HEK293 (cell line): ENCODE data around the gene KCNJ15.

Experiments
- CTCF ChIA-PET: fragments of 350-600 bp; formaldehyde crosslinking; extraction: SDS; loops from one replicate; lab custom pipeline; 2021; ENCODE audit warnings: antibody characterized with exemption; lab: Yijun Ruan, JAX
- POLR2A ChIA-PET: fragments of 300-600 bp; formaldehyde crosslinking; extraction: SDS; loops from one replicate; lab custom pipeline; 2020; ENCODE audit warnings: antibody characterized with exemption, inconsistent platforms; lab: Yijun Ruan, JAX
- H3K27ac ChIP-seq: fragments of 200-500 bp; sonication (Bioruptor generic); 2 replicates; pipeline ENCODE4 v1.5.1; 2014; ENCODE audit warnings: low read depth, low read length, control low read depth, inconsistent platforms; ENCODE audit errors: extremely low read depth
- H3K36me3 ChIP-seq, 2 experiments: fragments of 200-500 bp in 1 of 2; sonication (Bioruptor generic) in 1 of 2; 1 replicate in 1 of 2; 2 replicates in 1 of 2; pipeline ENCODE4 v1.5.1; 2014 to 2017; ENCODE audit warnings: inconsistent platforms in 2 of 2, low read length in 2 of 2; ENCODE audit not compliant: control insufficient read depth in 2 of 2, insufficient read depth in 1 of 2
- H3K4me1 ChIP-seq: fragments of 200-500 bp; sonication (Bioruptor generic); 2 replicates; pipeline ENCODE4 v1.5.1; 2014; ENCODE audit warnings: mild to moderate bottlenecking, low read length, inconsistent platforms; ENCODE audit not compliant: control insufficient read depth, insufficient read depth
- H3K4me3 ChIP-seq: 2 replicates; pipeline ENCODE4 v1.5.1; 2011; ENCODE audit warnings: low read depth, mild to moderate bottlenecking, control low read depth, low read length, moderate library complexity
- H3K9me3 ChIP-seq: fragments of 200-500 bp; sonication (Bioruptor generic); 2 replicates; pipeline ENCODE4 v1.5.1; 2014; ENCODE audit warnings: low read depth, low read length, inconsistent platforms; ENCODE audit not compliant: control insufficient read depth, insufficient read depth
- REPIN1 ChIP-seq: fragments of 450-650 bp; formaldehyde crosslinking; IDR thresholded peaks from 2 replicates; pipeline ENCODE4 v1.5.1; 2017; ENCODE audit warnings: missing biosample characterization, missing genetic modification characterization, low read depth
- SETDB1 ChIP-seq: IDR thresholded peaks from one replicate; pipeline ENCODE4 v1.6.1; 2017; ENCODE audit warnings: mild to moderate bottlenecking, low read length, moderate library complexity, mixed read lengths; ENCODE audit not compliant: insufficient read length
- SP7 ChIP-seq: fragments of 450-650 bp; formaldehyde crosslinking; IDR thresholded peaks from 2 replicates; pipeline ENCODE4 v1.5.1; 2016; ENCODE audit warnings: missing biosample characterization, missing genetic modification characterization
- YY1 ChIP-seq: fragments of 450-650 bp; formaldehyde crosslinking; IDR thresholded peaks from 2 replicates; pipeline ENCODE4 v1.5.1; 2018; ENCODE audit warnings: missing biosample characterization, missing genetic modification characterization
- ZFHX2 ChIP-seq: fragments of 450-650 bp; formaldehyde crosslinking; conservative IDR thresholded peaks from 2 replicates; pipeline ENCODE4 v1.5.1; 2016; ENCODE audit warnings: missing biosample characterization, missing genetic modification characterization
- ZNF174 ChIP-seq: fragments of 450-650 bp; formaldehyde crosslinking; IDR thresholded peaks from 2 replicates; pipeline ENCODE4 v1.5.0; 2017; ENCODE audit warnings: missing biosample characterization, mild to moderate bottlenecking, missing genetic modification characterization
- ZNF366 ChIP-seq: fragments of 450-650 bp; formaldehyde crosslinking; conservative IDR thresholded peaks from 2 replicates; pipeline ENCODE4 v1.5.1; 2016; ENCODE audit warnings: missing biosample characterization, missing genetic modification characterization
- ZNF416 ChIP-seq: fragments of 450-650 bp; formaldehyde crosslinking; IDR thresholded peaks from 2 replicates; pipeline ENCODE4 v1.5.1; 2016; ENCODE audit warnings: missing biosample characterization, missing genetic modification characterization
- ZNF48 ChIP-seq: fragments of 450-650 bp; formaldehyde crosslinking; IDR thresholded peaks from 2 replicates; pipeline ENCODE4 v1.5.1; 2016; ENCODE audit warnings: missing biosample characterization, missing genetic modification characterization
- ZNF510 ChIP-seq: fragments of 450-650 bp; formaldehyde crosslinking; IDR thresholded peaks from 2 replicates; pipeline ENCODE4 v1.5.1; 2018; ENCODE audit warnings: mild to moderate bottlenecking, missing genetic modification characterization, missing biosample characterization; ENCODE audit not compliant: insufficient replicate concordance
- ZNF521 ChIP-seq: fragments of 450-650 bp; formaldehyde crosslinking; IDR thresholded peaks from 2 replicates; pipeline ENCODE4 v1.5.1; 2017; ENCODE audit warnings: missing biosample characterization, mild to moderate bottlenecking, missing genetic modification characterization
- ZNF561 ChIP-seq: fragments of 450-650 bp; IDR thresholded peaks from 2 replicates; pipeline ENCODE4 v1.5.1; 2018; ENCODE audit warnings: missing biosample characterization, missing genetic modification characterization, borderline replicate concordance
- TF ChIP-seq, protein P1 (sequence below): fragments of 450-650 bp; formaldehyde crosslinking; IDR thresholded peaks from 2 replicates; pipeline ENCODE4 v1.5.1; 2016; ENCODE audit warnings: missing biosample characterization, missing genetic modification characterization, borderline replicate concordance
- TF ChIP-seq, protein P2 (sequence below): fragments of 450-650 bp; IDR thresholded peaks from 2 replicates; pipeline ENCODE4 v1.5.1; 2018; ENCODE audit warnings: missing biosample characterization, mild to moderate bottlenecking, missing genetic modification characterization
- TF ChIP-seq, protein P3 (sequence below): fragments of 450-650 bp; formaldehyde crosslinking; IDR thresholded peaks from 2 replicates; pipeline ENCODE4 v1.5.1; 2016; ENCODE audit warnings: missing biosample characterization, missing genetic modification characterization, borderline replicate concordance
- TF ChIP-seq, protein P4 (sequence below): fragments of 450-650 bp; formaldehyde crosslinking; IDR thresholded peaks from 2 replicates; pipeline ENCODE4 v1.5.1; 2016; ENCODE audit warnings: missing biosample characterization, missing genetic modification characterization
- TF ChIP-seq, protein P5 (sequence below): fragments of 450-650 bp; formaldehyde crosslinking; IDR thresholded peaks from 2 replicates; pipeline ENCODE4 v1.5.1; 2016; ENCODE audit warnings: missing biosample characterization, missing genetic modification characterization, borderline replicate concordance

KCNJ15 gene

DNA sequence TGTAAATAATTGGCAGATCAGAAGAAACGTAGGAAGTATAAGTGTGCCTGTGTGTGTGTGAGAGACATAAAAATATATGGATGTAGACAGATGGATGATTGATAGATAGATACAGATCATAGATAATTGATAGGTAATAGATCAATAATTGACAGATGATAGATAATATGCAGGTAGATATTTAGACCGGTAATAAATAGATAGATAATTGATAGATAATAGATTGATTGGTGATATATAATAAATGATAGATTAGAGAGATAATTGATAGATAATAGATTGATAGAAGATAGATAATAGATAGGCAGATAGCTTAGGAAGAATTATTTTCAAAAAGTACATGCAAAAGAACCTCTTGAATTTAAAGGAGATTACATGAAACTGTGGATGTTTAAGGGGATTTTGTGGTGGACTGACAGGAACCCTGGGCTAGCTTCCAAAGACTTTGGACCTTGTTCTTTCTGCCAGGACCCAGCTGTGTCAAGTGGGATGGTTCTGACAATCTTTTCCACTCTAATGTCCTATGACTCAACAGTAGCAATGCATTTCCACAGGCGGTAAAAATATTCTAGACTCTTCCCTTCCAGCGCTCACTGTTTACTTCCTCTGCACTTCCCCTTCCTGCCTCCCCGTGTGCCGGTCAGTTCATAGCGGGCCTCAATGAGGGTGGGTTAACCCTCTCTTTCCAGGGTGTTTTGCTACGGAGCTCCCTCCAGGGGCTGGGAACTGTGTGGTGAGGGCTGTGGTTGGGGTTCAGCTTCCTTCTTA lies 39.4 kb downstream of the KCNJ15 start (continued):
- TF ChIP-seq, protein P1, sequence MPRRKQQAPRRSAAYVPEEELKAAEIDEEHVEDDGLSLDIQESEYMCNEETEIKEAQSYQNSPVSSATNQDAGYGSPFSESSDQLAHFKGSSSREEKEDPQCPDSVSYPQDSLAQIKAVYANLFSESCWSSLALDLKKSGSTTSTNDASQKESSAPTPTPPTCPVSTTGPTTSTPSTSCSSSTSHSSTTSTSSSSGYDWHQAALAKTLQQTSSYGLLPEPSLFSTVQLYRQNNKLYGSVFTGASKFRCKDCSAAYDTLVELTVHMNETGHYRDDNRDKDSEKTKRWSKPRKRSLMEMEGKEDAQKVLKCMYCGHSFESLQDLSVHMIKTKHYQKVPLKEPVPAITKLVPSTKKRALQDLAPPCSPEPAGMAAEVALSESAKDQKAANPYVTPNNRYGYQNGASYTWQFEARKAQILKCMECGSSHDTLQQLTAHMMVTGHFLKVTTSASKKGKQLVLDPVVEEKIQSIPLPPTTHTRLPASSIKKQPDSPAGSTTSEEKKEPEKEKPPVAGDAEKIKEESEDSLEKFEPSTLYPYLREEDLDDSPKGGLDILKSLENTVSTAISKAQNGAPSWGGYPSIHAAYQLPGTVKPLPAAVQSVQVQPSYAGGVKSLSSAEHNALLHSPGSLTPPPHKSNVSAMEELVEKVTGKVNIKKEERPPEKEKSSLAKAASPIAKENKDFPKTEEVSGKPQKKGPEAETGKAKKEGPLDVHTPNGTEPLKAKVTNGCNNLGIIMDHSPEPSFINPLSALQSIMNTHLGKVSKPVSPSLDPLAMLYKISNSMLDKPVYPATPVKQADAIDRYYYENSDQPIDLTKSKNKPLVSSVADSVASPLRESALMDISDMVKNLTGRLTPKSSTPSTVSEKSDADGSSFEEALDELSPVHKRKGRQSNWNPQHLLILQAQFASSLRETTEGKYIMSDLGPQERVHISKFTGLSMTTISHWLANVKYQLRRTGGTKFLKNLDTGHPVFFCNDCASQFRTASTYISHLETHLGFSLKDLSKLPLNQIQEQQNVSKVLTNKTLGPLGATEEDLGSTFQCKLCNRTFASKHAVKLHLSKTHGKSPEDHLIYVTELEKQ (tag by site-specific recombination), result no peak
- TF ChIP-seq ZNF521 (tag by site-specific recombination), result no peak
- TF ChIP-seq REPIN1 (tag by site-specific recombination), result no peak
- TF ChIP-seq ZNF174 (tag by site-specific recombination), result no peak

DNA sequence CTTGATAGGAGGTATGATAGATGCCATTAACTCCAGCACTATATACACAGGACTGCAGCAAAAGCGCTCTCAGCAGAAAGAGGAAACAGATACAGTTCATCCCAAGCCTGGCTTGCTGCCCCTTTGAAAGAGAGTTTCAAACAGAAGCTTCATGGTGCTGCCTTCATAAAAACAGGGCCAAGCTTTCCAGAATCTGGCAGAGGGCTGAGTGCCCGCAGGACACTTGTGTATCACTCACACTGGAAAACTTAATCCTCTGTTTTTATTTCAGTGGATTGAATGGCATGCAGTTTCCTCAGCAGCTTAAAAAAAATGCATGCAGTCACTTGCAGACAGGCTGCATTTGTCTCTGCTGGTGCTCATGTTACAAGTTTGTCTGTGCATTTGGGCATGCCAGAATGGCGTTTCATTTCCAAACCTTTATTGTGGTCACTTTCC lies 40.4 kb downstream of the KCNJ15 start:
- no peak for TF ChIP-seq SP7 (tag by site-specific recombination)
- TF ChIP-seq, protein P2, sequence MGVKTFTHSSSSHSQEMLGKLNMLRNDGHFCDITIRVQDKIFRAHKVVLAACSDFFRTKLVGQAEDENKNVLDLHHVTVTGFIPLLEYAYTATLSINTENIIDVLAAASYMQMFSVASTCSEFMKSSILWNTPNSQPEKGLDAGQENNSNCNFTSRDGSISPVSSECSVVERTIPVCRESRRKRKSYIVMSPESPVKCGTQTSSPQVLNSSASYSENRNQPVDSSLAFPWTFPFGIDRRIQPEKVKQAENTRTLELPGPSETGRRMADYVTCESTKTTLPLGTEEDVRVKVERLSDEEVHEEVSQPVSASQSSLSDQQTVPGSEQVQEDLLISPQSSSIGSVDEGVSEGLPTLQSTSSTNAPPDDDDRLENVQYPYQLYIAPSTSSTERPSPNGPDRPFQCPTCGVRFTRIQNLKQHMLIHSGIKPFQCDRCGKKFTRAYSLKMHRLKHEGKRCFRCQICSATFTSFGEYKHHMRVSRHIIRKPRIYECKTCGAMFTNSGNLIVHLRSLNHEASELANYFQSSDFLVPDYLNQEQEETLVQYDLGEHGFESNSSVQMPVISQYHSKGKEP (tag by site-specific recombination), result peak; percentile 99
- TF ChIP-seq, all 188 proteins: peak for 1
- Histone ChIP-seq H3K27ac (no peak overlapping the region), H3K4me1 (peaks cover 10% of the 10 kb centered on the region; the same call in 1 of the 2 replicates), H3K4me3 (no peak overlapping the region), H3K36me3 (no peaks in the 10 kb centered on the region), H3K9me3 (no peaks in the 10 kb centered on the region)
- POLR2A ChIA-PET, result no interaction called here
- CTCF ChIA-PET, result interaction anchor here (0.7 kb wide), 1 partner anchor 20 kb away, joined by 3 read pairs; no protein-coding TSS in a partner anchor

DNA sequence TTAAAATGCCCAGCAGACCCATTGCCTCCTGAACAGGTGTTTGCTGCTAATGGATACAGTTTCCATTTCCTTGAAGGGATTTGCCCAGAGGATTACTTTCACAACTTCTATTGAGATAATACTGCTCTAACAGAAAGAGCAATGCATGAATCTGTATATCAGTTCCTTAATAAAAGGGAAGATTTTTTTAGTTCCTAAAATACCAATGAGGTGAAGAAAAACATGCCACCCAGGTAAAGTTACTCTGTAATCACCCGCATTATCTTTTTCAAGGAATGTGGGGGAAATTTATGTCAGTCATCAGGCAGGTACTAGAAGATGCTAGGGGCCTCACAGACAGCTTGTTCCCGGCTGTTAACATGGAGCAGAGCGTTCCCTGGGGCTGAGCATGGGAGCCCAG lies 41.1 kb downstream of the KCNJ15 start:
- H3K27ac ChIP-seq, result no peak overlapping the region
- POLR2A ChIA-PET, result no interaction called here
- H3K4me1 ChIP-seq, result peaks cover 6% of the 10 kb centered on the region; the same call in 1 of the 2 replicates
- H3K36me3 ChIP-seq, result no peaks in the 10 kb centered on the region
- no peaks in the 10 kb centered on the region for H3K9me3 ChIP-seq
- CTCF ChIA-PET, result no interaction called here
- H3K4me3 ChIP-seq, result no peak overlapping the region
- TF ChIP-seq, protein P3, sequence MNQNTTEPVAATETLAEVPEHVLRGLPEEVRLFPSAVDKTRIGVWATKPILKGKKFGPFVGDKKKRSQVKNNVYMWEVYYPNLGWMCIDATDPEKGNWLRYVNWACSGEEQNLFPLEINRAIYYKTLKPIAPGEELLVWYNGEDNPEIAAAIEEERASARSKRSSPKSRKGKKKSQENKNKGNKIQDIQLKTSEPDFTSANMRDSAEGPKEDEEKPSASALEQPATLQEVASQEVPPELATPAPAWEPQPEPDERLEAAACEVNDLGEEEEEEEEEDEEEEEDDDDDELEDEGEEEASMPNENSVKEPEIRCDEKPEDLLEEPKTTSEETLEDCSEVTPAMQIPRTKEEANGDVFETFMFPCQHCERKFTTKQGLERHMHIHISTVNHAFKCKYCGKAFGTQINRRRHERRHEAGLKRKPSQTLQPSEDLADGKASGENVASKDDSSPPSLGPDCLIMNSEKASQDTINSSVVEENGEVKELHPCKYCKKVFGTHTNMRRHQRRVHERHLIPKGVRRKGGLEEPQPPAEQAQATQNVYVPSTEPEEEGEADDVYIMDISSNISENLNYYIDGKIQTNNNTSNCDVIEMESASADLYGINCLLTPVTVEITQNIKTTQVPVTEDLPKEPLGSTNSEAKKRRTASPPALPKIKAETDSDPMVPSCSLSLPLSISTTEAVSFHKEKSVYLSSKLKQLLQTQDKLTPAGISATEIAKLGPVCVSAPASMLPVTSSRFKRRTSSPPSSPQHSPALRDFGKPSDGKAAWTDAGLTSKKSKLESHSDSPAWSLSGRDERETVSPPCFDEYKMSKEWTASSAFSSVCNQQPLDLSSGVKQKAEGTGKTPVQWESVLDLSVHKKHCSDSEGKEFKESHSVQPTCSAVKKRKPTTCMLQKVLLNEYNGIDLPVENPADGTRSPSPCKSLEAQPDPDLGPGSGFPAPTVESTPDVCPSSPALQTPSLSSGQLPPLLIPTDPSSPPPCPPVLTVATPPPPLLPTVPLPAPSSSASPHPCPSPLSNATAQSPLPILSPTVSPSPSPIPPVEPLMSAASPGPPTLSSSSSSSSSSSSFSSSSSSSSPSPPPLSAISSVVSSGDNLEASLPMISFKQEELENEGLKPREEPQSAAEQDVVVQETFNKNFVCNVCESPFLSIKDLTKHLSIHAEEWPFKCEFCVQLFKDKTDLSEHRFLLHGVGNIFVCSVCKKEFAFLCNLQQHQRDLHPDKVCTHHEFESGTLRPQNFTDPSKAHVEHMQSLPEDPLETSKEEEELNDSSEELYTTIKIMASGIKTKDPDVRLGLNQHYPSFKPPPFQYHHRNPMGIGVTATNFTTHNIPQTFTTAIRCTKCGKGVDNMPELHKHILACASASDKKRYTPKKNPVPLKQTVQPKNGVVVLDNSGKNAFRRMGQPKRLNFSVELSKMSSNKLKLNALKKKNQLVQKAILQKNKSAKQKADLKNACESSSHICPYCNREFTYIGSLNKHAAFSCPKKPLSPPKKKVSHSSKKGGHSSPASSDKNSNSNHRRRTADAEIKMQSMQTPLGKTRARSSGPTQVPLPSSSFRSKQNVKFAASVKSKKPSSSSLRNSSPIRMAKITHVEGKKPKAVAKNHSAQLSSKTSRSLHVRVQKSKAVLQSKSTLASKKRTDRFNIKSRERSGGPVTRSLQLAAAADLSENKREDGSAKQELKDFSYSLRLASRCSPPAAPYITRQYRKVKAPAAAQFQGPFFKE, result no peak
- TF ChIP-seq, protein P4, sequence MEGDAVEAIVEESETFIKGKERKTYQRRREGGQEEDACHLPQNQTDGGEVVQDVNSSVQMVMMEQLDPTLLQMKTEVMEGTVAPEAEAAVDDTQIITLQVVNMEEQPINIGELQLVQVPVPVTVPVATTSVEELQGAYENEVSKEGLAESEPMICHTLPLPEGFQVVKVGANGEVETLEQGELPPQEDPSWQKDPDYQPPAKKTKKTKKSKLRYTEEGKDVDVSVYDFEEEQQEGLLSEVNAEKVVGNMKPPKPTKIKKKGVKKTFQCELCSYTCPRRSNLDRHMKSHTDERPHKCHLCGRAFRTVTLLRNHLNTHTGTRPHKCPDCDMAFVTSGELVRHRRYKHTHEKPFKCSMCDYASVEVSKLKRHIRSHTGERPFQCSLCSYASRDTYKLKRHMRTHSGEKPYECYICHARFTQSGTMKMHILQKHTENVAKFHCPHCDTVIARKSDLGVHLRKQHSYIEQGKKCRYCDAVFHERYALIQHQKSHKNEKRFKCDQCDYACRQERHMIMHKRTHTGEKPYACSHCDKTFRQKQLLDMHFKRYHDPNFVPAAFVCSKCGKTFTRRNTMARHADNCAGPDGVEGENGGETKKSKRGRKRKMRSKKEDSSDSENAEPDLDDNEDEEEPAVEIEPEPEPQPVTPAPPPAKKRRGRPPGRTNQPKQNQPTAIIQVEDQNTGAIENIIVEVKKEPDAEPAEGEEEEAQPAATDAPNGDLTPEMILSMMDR, result no peak
- TF ChIP-seq, protein P5, sequence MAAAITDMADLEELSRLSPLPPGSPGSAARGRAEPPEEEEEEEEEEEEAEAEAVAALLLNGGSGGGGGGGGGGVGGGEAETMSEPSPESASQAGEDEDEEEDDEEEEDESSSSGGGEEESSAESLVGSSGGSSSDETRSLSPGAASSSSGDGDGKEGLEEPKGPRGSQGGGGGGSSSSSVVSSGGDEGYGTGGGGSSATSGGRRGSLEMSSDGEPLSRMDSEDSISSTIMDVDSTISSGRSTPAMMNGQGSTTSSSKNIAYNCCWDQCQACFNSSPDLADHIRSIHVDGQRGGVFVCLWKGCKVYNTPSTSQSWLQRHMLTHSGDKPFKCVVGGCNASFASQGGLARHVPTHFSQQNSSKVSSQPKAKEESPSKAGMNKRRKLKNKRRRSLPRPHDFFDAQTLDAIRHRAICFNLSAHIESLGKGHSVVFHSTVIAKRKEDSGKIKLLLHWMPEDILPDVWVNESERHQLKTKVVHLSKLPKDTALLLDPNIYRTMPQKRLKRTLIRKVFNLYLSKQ (tag by site-specific recombination), result no peak
- TF ChIP-seq ZNF366 (tag by site-specific recombination) (no peak), ZNF48 (tag by site-specific recombination) (no peak), ZNF416 (tag by site-specific recombination) (no peak), YY1 (no peak), ZNF561 (tag by site-specific recombination) (no peak), SETDB1 (no peak), ZNF510 (tag by site-specific recombination) (no peak), ZFHX2 (no peak)
